Measurements from ENCODE around the gene ERBB4. TPM values are rescaled to one million over a fixed set of nuclear protein-coding genes. Genes with fewer than 3 reads are reported as not detected.

ERBB4 gene
- total RNA-seq, 1 experiment from 2014 or later = 0.15 TPM

DNA sequence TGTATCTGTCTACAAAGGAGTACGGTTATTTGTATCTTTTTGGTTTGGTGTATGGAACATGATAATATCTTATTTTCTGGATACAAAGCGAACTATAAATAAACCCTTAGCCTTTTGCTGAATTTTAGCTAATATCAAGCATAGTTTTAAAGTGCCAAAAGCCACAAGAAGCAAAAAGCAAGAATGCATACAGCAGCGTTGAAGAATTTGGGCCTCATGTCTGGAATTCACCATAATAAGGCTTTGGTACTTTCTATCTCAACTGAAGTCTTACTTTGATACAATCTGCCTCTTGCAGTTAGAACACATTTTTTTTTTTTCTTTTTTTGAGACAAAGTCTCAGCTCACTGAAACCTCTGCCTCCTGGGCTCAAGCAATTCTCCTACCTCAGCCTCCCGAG is 151.5 kb downstream of the ERBB4 start:
- Histone ChIP-seq H3K4me3 (ENCODE audit: low read depth in 2 of 2, low read length in 2 of 2) (no peak overlapping the region), H3K27ac (ENCODE audit: low read length) (no peak overlapping the region), H3K36me3 (ENCODE audit: control insufficient read depth, insufficient read depth, low read length) (no peaks in the 10 kb centered on the region), H3K4me1 (ENCODE audit: control insufficient read depth, insufficient read depth, low read length) (no peaks in the 10 kb centered on the region), H3K27me3 (ENCODE audit: control insufficient read depth, insufficient read depth, low read length) (no peaks in the 10 kb centered on the region), H3K9me3 (ENCODE audit: control insufficient read depth, insufficient read depth, low read depth, low read length) (no peaks in the 10 kb centered on the region)
- ChIA-PET CTCF (no interaction called here), POLR2A (no interaction called here)
- in situ Hi-C loops (cut with HindIII; ENCODE audit: low pct_unique_long_range_greater_than_20kb, low sequenced_read_pairs) (no loop called here), intact Hi-C loops (cut with micrococcal nuclease; ENCODE audit: unreplicated experiment) (no loop called here)
- BruUV-seq (replicated peaks) = no TSS peak
- TF ChIP-seq POLR2AphosphoS5 (IDR thresholded peaks at IDR 0.05; ENCODE audit: low read depth, low read length) (no peak), TCF7L2 (IDR thresholded peaks at IDR 0.05; ENCODE audit: low read depth, low read length) (no peak)
- TF ChIP-seq, protein P1, sequence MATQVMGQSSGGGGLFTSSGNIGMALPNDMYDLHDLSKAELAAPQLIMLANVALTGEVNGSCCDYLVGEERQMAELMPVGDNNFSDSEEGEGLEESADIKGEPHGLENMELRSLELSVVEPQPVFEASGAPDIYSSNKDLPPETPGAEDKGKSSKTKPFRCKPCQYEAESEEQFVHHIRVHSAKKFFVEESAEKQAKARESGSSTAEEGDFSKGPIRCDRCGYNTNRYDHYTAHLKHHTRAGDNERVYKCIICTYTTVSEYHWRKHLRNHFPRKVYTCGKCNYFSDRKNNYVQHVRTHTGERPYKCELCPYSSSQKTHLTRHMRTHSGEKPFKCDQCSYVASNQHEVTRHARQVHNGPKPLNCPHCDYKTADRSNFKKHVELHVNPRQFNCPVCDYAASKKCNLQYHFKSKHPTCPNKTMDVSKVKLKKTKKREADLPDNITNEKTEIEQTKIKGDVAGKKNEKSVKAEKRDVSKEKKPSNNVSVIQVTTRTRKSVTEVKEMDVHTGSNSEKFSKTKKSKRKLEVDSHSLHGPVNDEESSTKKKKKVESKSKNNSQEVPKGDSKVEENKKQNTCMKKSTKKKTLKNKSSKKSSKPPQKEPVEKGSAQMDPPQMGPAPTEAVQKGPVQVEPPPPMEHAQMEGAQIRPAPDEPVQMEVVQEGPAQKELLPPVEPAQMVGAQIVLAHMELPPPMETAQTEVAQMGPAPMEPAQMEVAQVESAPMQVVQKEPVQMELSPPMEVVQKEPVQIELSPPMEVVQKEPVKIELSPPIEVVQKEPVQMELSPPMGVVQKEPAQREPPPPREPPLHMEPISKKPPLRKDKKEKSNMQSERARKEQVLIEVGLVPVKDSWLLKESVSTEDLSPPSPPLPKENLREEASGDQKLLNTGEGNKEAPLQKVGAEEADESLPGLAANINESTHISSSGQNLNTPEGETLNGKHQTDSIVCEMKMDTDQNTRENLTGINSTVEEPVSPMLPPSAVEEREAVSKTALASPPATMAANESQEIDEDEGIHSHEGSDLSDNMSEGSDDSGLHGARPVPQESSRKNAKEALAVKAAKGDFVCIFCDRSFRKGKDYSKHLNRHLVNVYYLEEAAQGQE (IDR thresholded peaks at IDR 0.05; ENCODE audit: insufficient read depth in 1 of 2, low read depth in 2 of 2, low read length in 1 of 2) = no peak
- no peak for DNase-seq (ENCODE audit: low read depth, low spot score)
- no peak for ATAC-seq

DNA sequence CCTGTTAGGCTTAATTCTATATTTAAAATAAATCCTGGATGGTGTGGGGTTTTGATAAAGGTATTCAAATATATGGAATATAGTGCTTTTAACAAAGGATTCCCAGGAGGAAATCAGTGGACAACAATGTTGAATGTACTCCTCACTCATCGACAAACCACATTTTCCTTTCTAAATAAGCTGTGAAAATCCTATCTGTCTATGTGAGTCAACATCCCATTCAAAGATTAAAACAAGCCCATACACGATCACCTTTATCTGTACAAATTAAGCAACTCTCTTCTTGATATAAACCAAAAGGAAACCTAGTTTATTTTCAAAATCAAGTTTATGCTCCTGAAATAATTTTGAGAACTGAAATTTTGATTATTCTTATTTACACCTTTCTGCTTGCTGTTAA is 153.4 kb downstream of the ERBB4 start:
- TF ChIP-seq POLR2AphosphoS5 (IDR thresholded peaks at IDR 0.05; ENCODE audit: low read depth, low read length) (no peak), SIN3A (IDR thresholded peaks at IDR 0.05; ENCODE audit: borderline replicate concordance, insufficient read depth, low read depth, low read length) (no peak), TCF7L2 (IDR thresholded peaks at IDR 0.05; ENCODE audit: low read depth, low read length) (no peak)
- TF ChIP-seq, protein P2, sequence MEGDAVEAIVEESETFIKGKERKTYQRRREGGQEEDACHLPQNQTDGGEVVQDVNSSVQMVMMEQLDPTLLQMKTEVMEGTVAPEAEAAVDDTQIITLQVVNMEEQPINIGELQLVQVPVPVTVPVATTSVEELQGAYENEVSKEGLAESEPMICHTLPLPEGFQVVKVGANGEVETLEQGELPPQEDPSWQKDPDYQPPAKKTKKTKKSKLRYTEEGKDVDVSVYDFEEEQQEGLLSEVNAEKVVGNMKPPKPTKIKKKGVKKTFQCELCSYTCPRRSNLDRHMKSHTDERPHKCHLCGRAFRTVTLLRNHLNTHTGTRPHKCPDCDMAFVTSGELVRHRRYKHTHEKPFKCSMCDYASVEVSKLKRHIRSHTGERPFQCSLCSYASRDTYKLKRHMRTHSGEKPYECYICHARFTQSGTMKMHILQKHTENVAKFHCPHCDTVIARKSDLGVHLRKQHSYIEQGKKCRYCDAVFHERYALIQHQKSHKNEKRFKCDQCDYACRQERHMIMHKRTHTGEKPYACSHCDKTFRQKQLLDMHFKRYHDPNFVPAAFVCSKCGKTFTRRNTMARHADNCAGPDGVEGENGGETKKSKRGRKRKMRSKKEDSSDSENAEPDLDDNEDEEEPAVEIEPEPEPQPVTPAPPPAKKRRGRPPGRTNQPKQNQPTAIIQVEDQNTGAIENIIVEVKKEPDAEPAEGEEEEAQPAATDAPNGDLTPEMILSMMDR (IDR thresholded peaks at IDR 0.05) = no peak
- TF ChIP-seq, protein P1 (IDR thresholded peaks at IDR 0.05; ENCODE audit: insufficient read depth in 1 of 2, low read depth in 2 of 2, low read length in 1 of 2) = no peak
- in situ Hi-C loops (cut with HindIII; ENCODE audit: low pct_unique_long_range_greater_than_20kb, low sequenced_read_pairs) (no loop called here), intact Hi-C loops (cut with micrococcal nuclease; ENCODE audit: unreplicated experiment) (no loop called here)
- H3K4me1 ChIP-seq (ENCODE audit: control insufficient read depth, insufficient read depth, low read length) = no peaks in the 10 kb centered on the region
- ChIA-PET POLR2A (no interaction called here), CTCF (no interaction called here)
- no peaks in the 10 kb centered on the region for H3K36me3 ChIP-seq (ENCODE audit: control insufficient read depth, insufficient read depth, low read length)
- H3K27me3 ChIP-seq (ENCODE audit: control insufficient read depth, insufficient read depth, low read length) = no peaks in the 10 kb centered on the region
- DNase-seq (ENCODE audit: low read depth, low spot score) = no peak
- ATAC-seq = no peak
- no peak overlapping the region for H3K4me3 ChIP-seq (ENCODE audit: low read depth in 2 of 2, low read length in 2 of 2)
- no peak overlapping the region for H3K27ac ChIP-seq (ENCODE audit: low read length)
- BruUV-seq (replicated peaks) = no TSS peak
- no peaks in the 10 kb centered on the region for H3K9me3 ChIP-seq (ENCODE audit: control insufficient read depth, insufficient read depth, low read depth, low read length)
